IgD-negative memory B cell (primary cell): Measurements from ENCODE around the gene MBIP. TPM values are rescaled to one million over a fixed set of nuclear protein-coding genes. Genes with fewer than 3 reads are reported as not detected.
A peak's percentile ranks its signal among the peaks of the same experiment; 100 is the strongest.

Experiments
- H3K27ac Mint-ChIP-seq, 3 donors: one replicate each; pipeline ENCODE4 v1.8.0; 2020 to 2022; ENCODE audit warnings: mild to moderate bottlenecking in 3 of 3, mixed read lengths in 3 of 3, moderate library complexity in 1 of 3
- H3K27me3 Mint-ChIP-seq: one replicate; pipeline ENCODE4 v1.8.0; 2021; ENCODE audit warnings: mixed read lengths
- H3K36me3 Mint-ChIP-seq: one replicate; pipeline ENCODE4 v1.8.0; 2020; ENCODE audit warnings: mild to moderate bottlenecking, mixed read lengths
- H3K4me1 Mint-ChIP-seq, 3 donors: one replicate each; pipeline ENCODE4 v1.8.0; 2020 to 2022; ENCODE audit warnings: mixed read lengths in 3 of 3, mild to moderate bottlenecking in 1 of 3
- H3K4me3 Mint-ChIP-seq, 4 donors: one replicate each; pipeline ENCODE4 v1.8.0; 2020 to 2022; ENCODE audit warnings: mild to moderate bottlenecking in 4 of 4, mixed read lengths in 4 of 4, moderate library complexity in 3 of 4
- H3K9me3 Mint-ChIP-seq, 3 donors: one replicate each; pipeline ENCODE4 v1.8.0; 2020 to 2021; ENCODE audit warnings: mixed read lengths in 3 of 3, mild to moderate bottlenecking in 1 of 3
- polyA plus RNA-seq: library from polyadenylated mRNA; unstranded; fragments of 300-500 nt; fragmentation: Illumina TruSeq; gene quantifications from one replicate; pipeline ENCODE4 v1.2.3, GENCODE V29; 2021

The MBIP gene
- polyA plus RNA-seq, 1 donor from 2014 or later: 17.5 TPM

GRCh38 chr14:36324897-36325296, 4.5 kb upstream of the MBIP start:
- Mint-ChIP-seq H3K27ac (no peak overlapping the region), H3K4me1 (peaks cover 4 to 7% (median 5%) of the 10 kb centered on the region in 3 donors)

GRCh38 chr14:36320897-36321381, 502 bp upstream of the MBIP start:
- Mint-ChIP-seq H3K36me3 (peaks cover 3% of the 10 kb centered on the region), H3K4me3 (peak overlapping the region; percentile 78 to 98 (median 96)), H3K4me1 (peaks cover 12 to 17% (median 12%) of the 10 kb centered on the region in 3 donors), H3K9me3 (peaks cover 0 to 3% (median 0%) of the 10 kb centered on the region in 3 donors), H3K27ac (peak overlapping the region; percentile 33 to 96 (median 69)), H3K27me3 (peaks cover 9% of the 10 kb centered on the region)

More at GRCh38 chr14:36324897-36325296, 4.5 kb upstream of the MBIP start:
- Mint-ChIP-seq H3K27me3 (peaks cover 9% of the 10 kb centered on the region), H3K9me3 (peaks cover 0 to 5% (median 4%) of the 10 kb centered on the region in 3 donors), H3K4me3 (no peak overlapping the region), H3K36me3 (no peaks in the 10 kb centered on the region)

DNA sequence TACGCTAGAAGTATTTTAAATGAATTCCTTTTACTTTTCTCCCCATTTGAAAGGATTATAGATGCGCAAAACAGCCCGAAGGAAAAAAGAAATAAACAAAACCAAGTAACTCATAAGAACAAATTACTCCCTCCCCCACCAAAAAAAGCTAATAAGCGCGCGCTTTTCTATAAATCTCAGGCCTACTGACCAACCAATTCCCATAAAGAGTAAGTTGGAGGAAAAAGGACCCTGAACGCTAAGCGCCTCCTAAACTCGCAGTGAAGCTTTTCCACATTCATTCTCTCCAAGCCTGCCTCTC, 588 bp downstream of the MBIP start:
- H3K27me3 Mint-ChIP-seq: peaks cover 6% of the 10 kb centered on the region
- peak overlapping the region; percentile 33 to 96 (median 69) for H3K27ac Mint-ChIP-seq
- peaks cover 12 to 20% (median 12%) of the 10 kb centered on the region in 3 donors for H3K4me1 Mint-ChIP-seq
- H3K36me3 Mint-ChIP-seq: peaks cover 3% of the 10 kb centered on the region
- H3K9me3 Mint-ChIP-seq: peaks cover 0 to 3% (median 0%) of the 10 kb centered on the region in 3 donors
- peak overlapping the region; percentile 78 to 98 (median 96) for H3K4me3 Mint-ChIP-seq

- H3K4me1 Mint-ChIP-seq: peaks cover 12 to 20% (median 12%) of the 10 kb centered on the region in 3 donors
- H3K9me3 Mint-ChIP-seq: peaks cover 0 to 3% (median 0%) of the 10 kb centered on the region in 3 donors
- H3K27ac Mint-ChIP-seq: no peak overlapping the region
- H3K4me3 Mint-ChIP-seq: no peak overlapping the region
- peaks cover 3% of the 10 kb centered on the region for H3K27me3 Mint-ChIP-seq
- peaks cover 9% of the 10 kb centered on the region for H3K36me3 Mint-ChIP-seq
Observed at GRCh38 chr14:36317650-36318049, 2.8 kb downstream of the MBIP start.

DNA sequence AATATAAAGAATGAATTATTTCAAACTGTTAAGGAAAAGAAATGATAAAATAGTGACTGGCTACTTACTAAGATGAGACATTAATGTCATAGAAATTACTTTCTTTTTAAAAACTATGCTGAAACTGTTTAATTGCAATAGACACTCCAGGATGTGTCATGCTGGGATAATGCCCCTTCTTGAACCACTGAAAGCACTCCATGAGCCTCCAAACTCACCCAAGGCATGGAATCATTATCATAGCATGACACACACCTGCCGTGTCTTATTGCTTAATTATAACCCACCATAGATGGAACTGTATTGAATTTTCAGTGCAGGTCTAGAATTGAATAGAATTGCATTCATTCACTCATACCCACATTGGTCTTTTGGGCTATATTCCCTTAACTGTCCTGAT, 4.3 kb downstream of the MBIP start:
- peaks cover 12 to 20% (median 12%) of the 10 kb centered on the region in 3 donors for H3K4me1 Mint-ChIP-seq
- H3K27me3 Mint-ChIP-seq: peaks cover 3% of the 10 kb centered on the region
- H3K36me3 Mint-ChIP-seq: peaks cover 12% of the 10 kb centered on the region
- H3K4me3 Mint-ChIP-seq: no peak overlapping the region
- no peak overlapping the region for H3K27ac Mint-ChIP-seq
- peaks cover 0 to 3% (median 0%) of the 10 kb centered on the region in 3 donors for H3K9me3 Mint-ChIP-seq

DNA sequence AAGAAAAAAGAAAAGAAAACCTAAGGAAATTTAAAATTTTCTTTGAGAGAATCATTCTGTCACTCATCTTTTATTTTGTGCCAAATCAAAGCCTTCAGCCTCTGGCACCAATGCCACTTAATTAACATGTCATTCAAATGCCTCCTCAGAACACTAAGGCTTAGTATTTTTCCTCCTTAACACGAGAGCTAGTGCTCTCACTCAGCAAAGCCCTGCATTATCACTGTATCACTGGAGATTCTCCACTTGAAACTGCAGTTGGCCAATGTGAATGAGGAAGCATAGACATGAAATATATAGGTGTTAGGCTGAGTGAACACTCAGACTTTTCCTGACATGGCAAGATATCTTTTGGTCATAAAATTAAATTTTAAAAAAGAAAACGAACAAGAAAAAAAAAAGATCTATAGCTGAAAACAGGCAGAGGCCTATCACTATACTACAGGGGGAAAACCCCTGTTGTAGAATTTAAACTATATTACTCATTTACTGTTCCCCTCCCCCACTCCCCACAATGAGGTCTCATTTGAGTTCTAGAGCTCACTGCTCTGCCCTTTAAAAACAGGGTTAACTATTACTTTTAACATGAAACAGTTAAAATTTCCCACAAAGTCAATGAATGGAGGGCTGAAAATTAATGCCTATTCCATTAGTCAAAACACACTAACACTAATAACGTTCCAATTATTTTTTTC, 5.1 kb downstream of the MBIP start:
- no peak overlapping the region for H3K4me3 Mint-ChIP-seq
- H3K4me1 Mint-ChIP-seq: peaks cover 6 to 16% (median 9%) of the 10 kb centered on the region in 3 donors
- H3K36me3 Mint-ChIP-seq: peaks cover 15% of the 10 kb centered on the region
- no peaks in the 10 kb centered on the region for H3K27me3 Mint-ChIP-seq
- no peaks in the 10 kb centered on the region for H3K9me3 Mint-ChIP-seq
- H3K27ac Mint-ChIP-seq: no peak overlapping the region

DNA sequence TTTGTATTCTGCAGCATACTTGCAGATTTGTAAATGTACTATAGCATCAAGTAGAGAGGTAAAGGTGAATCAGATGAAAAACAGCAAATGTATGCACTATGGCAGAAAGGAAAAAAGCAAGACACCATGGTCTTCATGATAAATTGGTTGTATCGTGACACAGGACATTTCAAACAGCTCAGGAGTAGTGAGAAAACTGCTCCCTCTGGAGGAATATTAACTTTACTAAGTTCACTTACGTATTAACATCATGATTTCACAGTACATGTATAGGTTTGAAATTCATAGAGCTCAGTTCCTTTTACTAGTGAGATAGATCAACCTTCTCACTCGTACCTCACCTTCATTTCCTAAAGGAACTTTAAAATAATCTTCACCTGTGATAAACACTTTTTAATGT, 6.5 kb downstream of the MBIP start:
- Mint-ChIP-seq H3K4me1 (peaks cover 0 to 10% (median 0%) of the 10 kb centered on the region in 3 donors), H3K9me3 (no peaks in the 10 kb centered on the region), H3K36me3 (peaks cover 17% of the 10 kb centered on the region), H3K27ac (no peak overlapping the region), H3K4me3 (no peak overlapping the region), H3K27me3 (no peaks in the 10 kb centered on the region)

DNA sequence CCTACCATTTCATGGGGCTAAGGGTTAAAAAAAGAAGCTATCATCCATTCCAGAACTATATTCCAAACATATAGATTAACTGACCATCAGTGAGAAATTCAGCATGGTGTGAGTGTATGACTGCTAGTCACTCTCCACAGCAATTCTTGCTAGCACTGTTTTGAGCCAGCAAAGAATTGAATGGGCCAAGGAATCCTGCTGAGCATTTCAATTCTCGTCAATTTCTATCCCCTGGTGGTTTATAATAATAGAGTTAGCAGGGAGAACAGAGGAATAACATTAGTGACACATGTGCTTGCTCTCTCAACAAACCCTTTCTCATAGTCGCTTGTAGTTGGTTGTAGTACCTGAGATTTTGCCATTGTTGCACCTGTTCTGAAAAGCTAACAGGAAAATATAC, 7.2 kb downstream of the MBIP start:
- H3K4me3 Mint-ChIP-seq: no peak overlapping the region
- no peak overlapping the region for H3K27ac Mint-ChIP-seq
- no peaks in the 10 kb centered on the region for H3K27me3 Mint-ChIP-seq
- no peaks in the 10 kb centered on the region for H3K9me3 Mint-ChIP-seq
- peaks cover 20% of the 10 kb centered on the region for H3K36me3 Mint-ChIP-seq
- peaks cover 0 to 7% (median 0%) of the 10 kb centered on the region in 3 donors for H3K4me1 Mint-ChIP-seq

DNA sequence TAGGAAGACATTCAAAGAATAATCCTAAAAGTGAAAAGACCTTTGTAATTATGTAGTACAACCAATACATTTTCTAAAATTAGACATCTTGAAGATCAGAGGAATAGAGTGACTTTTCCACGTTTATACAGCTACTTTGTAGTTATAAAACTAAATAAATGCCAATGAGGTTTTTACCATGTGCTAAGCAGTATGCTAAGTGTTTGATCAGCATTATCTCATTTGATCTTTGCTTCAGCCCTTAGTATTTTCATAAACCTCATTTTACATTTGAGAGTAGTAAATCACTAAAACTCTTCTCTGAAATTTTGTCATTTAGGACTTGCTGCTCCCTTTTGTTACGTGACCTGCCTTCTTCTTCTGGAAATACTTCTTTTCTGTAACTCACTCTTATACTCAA, 13.6 kb downstream of the MBIP start:
- no peaks in the 10 kb centered on the region for H3K4me1 Mint-ChIP-seq
- H3K27ac Mint-ChIP-seq: no peak overlapping the region
- no peaks in the 10 kb centered on the region for H3K9me3 Mint-ChIP-seq
- no peak overlapping the region for H3K4me3 Mint-ChIP-seq
- peaks cover 15% of the 10 kb centered on the region for H3K36me3 Mint-ChIP-seq
- H3K27me3 Mint-ChIP-seq: no peaks in the 10 kb centered on the region

DNA sequence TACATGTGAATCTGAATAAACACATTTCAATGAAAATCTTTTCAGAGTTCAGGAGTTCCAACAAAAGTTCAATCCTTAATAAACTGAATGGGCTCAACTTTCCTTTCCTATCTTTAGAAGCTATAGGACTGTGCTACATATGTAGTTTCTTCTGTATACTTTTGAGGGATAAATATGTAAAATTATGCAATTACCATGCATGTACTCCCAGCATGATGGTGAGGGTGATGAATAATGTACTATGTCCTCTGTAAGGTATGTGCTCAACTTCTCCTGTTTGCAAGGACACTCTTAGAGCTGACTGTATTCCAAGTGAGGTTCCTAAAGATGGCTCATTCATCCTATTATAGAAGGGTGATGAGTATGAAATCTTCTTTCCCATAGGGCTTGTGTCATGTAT, 15.5 kb downstream of the MBIP start:
- peaks cover 9% of the 10 kb centered on the region for H3K36me3 Mint-ChIP-seq
- no peak overlapping the region for H3K4me3 Mint-ChIP-seq
- no peaks in the 10 kb centered on the region for H3K4me1 Mint-ChIP-seq
- H3K9me3 Mint-ChIP-seq: no peaks in the 10 kb centered on the region
- H3K27ac Mint-ChIP-seq: no peak overlapping the region
- H3K27me3 Mint-ChIP-seq: no peaks in the 10 kb centered on the region

DNA sequence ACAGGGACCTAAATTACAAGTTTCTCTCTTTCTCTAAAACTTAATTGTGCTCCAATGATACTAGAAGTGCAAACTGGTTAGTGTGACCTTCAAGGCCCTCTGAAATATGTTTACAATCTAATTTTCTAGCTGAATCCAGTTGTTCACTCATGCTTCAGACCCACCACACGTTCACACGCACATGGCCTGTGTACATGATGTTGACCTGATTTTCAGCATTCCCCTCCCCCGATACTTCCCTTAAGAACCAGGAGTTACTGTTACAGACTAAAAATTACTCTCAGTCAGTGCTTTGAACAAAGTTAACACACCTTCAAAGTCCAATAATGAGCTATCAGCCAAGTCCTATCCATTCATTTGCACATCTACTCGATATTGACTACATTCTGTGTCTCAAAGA, 16.5 kb downstream of the MBIP start:
- no peaks in the 10 kb centered on the region for H3K27me3 Mint-ChIP-seq
- H3K4me3 Mint-ChIP-seq: no peak overlapping the region
- peaks cover 9% of the 10 kb centered on the region for H3K36me3 Mint-ChIP-seq
- no peaks in the 10 kb centered on the region for H3K9me3 Mint-ChIP-seq
- H3K4me1 Mint-ChIP-seq: no peaks in the 10 kb centered on the region
- H3K27ac Mint-ChIP-seq: no peak overlapping the region

- Mint-ChIP-seq H3K36me3 (peaks cover 6% of the 10 kb centered on the region), H3K27me3 (no peaks in the 10 kb centered on the region), H3K4me3 (no peak overlapping the region), H3K9me3 (no peaks in the 10 kb centered on the region), H3K27ac (no peak overlapping the region), H3K4me1 (no peaks in the 10 kb centered on the region)
Observed at GRCh38 chr14:36302823-36303222, 17.6 kb downstream of the MBIP start.

- Mint-ChIP-seq H3K9me3 (no peaks in the 10 kb centered on the region), H3K27me3 (no peaks in the 10 kb centered on the region), H3K4me1 (no peaks in the 10 kb centered on the region), H3K27ac (no peak overlapping the region), H3K4me3 (no peak overlapping the region), H3K36me3 (peaks cover 5% of the 10 kb centered on the region)
Observed at GRCh38 chr14:36301159-36301558, 19.3 kb downstream of the MBIP start.

DNA sequence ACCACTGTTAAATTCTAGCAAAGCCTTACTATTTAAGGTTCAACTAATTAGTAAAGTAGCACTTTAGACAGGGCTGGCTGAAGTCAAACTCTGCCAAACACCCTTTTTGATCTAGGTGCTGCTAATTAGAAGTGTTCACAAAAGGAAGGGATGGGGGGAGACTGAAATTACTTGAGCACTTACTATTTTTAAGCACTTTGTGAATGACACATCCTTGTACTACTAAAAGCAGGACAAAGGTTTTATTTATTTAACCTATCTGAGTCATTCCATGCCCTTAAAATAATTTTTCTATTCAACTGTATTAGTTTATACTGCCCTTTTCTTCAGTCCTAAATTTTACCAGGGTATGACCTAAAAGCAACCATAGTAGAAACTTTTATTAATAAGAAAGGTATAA, 20.1 kb downstream of the MBIP start:
- H3K36me3 Mint-ChIP-seq: peaks cover 3% of the 10 kb centered on the region
- H3K4me1 Mint-ChIP-seq: no peaks in the 10 kb centered on the region
- no peak overlapping the region for H3K4me3 Mint-ChIP-seq
- no peak overlapping the region for H3K27ac Mint-ChIP-seq
- no peaks in the 10 kb centered on the region for H3K27me3 Mint-ChIP-seq
- no peaks in the 10 kb centered on the region for H3K9me3 Mint-ChIP-seq

- H3K36me3 Mint-ChIP-seq: peaks cover 5% of the 10 kb centered on the region
- no peaks in the 10 kb centered on the region for H3K27me3 Mint-ChIP-seq
- peak overlapping the region in 1 of 3 donors; percentile 68 for H3K27ac Mint-ChIP-seq
- H3K4me1 Mint-ChIP-seq: peaks cover 0 to 2% (median 0%) of the 10 kb centered on the region in 3 donors
- no peak overlapping the region for H3K4me3 Mint-ChIP-seq
- no peaks in the 10 kb centered on the region for H3K9me3 Mint-ChIP-seq
Observed at GRCh38 chr14:36295642-36296627, 24.5 kb downstream of the MBIP start.
